ENCODE measurements around the gene EMP2.
"Not testable (repeated sequence)": the region's sequence is repeated elsewhere in the genome, so short reads cannot be mapped to it uniquely, and the experiment has no call there.

EMP2 gene

DNA sequence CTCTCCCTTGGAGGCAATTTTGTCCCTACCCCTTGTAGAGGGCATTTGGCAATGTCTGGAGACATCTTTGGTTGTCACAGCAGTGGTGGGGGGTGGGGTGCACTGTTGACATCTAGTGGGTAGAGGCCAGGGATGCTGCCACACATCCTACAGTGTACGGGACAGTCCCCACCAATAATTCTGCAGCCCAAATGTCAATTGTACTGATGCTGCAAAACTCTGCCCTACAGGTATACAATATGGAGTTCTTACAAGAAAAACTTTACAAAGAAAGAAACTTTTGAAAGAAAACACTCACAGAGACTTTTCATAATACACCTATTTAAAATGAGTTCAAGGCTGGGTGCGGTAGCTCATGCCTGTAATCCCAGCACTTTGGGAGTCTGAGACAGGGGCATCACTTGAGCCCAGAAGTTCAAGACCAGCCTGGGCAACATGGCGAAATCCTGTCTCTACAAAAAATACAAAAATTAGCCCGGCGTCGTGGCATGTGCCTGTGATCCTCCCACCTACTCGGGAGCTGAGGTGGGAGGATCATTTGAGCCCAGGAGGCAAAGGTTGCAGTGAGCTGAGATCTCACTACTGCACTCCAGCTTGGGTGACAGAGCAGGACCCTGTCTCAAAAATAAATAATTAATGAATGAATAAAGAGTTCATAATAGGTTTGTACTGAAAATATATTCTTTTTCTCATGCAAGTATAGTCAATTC lies 59.4 kb downstream of the EMP2 start:
- Histone ChIP-seq H3K9me3 (ENCODE audit: control insufficient read depth, low read length) (no peaks in the 10 kb centered on the region), H3K27ac (ENCODE audit: low read depth, low read length, severe bottlenecking) (no peak overlapping the region), H3K4me3 (ENCODE audit: extremely low read depth, insufficient read depth, low read length, poor library complexity, severe bottlenecking) (no peak overlapping the region), H3K36me3 (ENCODE audit: control insufficient read depth, insufficient read depth, low read length) (no peaks in the 10 kb centered on the region), H3K4me1 (ENCODE audit: control insufficient read depth, insufficient read depth, low read length, poor library complexity, severe bottlenecking) (no peaks in the 10 kb centered on the region)
- 74 to 81% methylated on average over 5 of the region's 7 CpGs for WGBS, 2 experiments (ENCODE audit: insufficient coverage in 2 of 2)

DNA sequence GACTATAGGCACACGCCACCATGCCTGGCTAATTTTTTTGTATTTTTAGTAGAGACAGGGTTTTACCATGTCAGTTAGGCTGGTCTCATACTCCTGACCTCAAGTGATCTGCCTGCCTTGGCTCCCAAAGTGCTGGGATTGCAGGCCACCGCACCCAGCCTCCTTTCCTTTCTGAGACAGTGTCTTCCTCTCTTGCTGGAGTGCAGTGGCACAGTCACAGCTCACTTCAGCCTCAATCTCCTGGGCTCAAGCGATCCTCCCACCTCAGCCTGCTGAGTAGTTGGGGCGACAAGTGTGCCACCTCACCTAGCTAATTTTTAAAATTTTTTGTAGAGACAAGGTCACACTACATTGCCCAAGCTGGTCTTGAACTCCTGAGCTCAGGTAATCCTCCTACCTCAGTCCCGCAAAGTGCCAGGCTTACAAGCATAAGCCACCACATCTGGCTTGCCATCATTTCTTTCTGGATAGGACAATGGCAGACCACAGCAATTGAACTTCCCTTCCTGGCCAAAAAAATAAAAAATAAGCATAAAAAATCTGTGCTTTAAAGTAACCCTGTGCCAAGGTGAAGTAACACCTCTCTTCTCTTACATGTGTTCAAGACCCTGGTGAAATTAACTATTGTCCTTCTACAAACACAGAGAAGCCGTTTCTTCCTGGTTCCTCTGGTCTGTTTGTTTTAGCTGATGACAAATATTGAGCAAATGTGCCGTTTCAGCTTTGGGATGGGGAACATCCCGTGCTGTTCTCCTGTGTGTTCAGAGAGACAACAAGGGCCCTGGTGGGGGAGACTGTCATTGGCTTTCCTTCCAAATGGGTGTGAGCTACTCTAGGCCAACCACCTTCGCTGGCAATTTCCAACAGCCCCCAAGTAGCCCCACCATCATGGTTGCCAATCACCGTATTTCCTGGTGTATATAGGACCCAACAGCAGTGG lies 60.2 kb downstream of the EMP2 start:
- H3K4me1 ChIP-seq (ENCODE audit: control insufficient read depth, insufficient read depth, low read length, poor library complexity, severe bottlenecking) = no peaks in the 10 kb centered on the region
- no peaks in the 10 kb centered on the region for H3K36me3 ChIP-seq (ENCODE audit: control insufficient read depth, insufficient read depth, low read length)
- no peak overlapping the region for H3K27ac ChIP-seq (ENCODE audit: low read depth, low read length, severe bottlenecking)
- 87 to 90% methylated on average over 6 to 9 of the region's 10 CpGs for WGBS, 2 experiments (ENCODE audit: insufficient coverage in 2 of 2)
- H3K4me3 ChIP-seq (ENCODE audit: extremely low read depth, insufficient read depth, low read length, poor library complexity, severe bottlenecking) = no peak overlapping the region
- no peaks in the 10 kb centered on the region for H3K9me3 ChIP-seq (ENCODE audit: control insufficient read depth, low read length)

DNA sequence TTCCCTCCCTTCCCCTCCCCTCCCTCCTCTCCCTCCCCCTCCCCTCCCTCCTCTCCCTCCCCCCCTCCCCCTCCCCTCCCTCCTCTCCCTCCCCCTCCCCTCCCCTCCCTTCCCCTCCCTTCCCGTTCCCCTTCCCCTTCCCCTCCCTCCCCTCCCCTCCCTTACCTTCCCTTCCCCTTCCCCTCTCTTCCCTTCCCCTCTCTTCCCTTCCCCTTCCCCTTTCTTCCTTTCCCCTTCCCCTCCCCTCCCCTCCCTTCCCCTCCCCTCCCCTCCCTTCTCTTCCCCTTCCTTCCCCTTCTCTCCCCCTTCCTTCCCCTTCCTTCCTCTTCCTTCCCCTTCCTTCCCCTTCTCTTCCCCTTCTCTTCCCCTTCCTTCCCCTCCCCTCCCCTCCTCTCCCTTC lies 61.1 kb downstream of the EMP2 start:
- no peak overlapping the region for H3K27ac ChIP-seq (ENCODE audit: low read depth, low read length, severe bottlenecking)
- no peaks in the 10 kb centered on the region for H3K9me3 ChIP-seq (ENCODE audit: control insufficient read depth, low read length)
- no peak overlapping the region for H3K4me3 ChIP-seq (ENCODE audit: extremely low read depth, insufficient read depth, low read length, poor library complexity, severe bottlenecking)
- no peaks in the 10 kb centered on the region for H3K36me3 ChIP-seq (ENCODE audit: control insufficient read depth, insufficient read depth, low read length)
- no CpG with 5 or more reads among the region's 1 CpG for WGBS, 2 experiments (ENCODE audit: insufficient coverage in 2 of 2)
- H3K4me1 ChIP-seq (ENCODE audit: control insufficient read depth, insufficient read depth, low read length, poor library complexity, severe bottlenecking) = no peaks in the 10 kb centered on the region

DNA sequence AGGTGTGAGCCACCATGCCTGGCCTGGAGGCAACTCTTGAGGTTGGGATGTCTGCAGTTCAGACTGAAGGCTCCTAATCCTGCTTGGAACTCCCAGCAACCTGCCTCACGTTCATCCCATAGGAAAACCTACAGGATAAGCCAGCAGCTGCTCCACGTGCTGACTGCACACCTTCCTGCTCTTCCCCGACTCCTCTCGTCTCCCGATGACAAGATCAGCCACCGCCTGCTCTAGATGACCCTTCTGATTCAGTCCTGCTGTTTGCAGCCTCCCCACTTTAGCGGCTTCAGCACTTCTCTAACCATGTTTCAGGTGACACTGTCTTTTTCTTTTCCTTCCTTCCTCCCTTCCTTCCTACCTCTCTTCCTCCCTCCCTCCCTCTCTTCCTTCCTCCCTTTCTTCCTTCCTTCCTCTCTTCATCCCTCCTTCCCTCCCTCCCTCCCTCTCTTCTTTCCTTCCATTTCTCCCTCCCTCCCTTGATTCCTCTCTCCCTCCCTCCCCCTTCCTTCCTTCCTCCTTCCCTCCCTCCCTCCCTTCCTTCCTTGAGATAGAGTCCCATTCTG lies 61.8 kb downstream of the EMP2 start:
- Histone ChIP-seq H3K27ac (ENCODE audit: low read depth, low read length, severe bottlenecking) (no peak overlapping the region), H3K9me3 (ENCODE audit: control insufficient read depth, low read length) (no peaks in the 10 kb centered on the region), H3K4me3 (ENCODE audit: extremely low read depth, insufficient read depth, low read length, poor library complexity, severe bottlenecking) (no peak overlapping the region), H3K36me3 (ENCODE audit: control insufficient read depth, insufficient read depth, low read length) (no peaks in the 10 kb centered on the region), H3K4me1 (ENCODE audit: control insufficient read depth, insufficient read depth, low read length, poor library complexity, severe bottlenecking) (no peaks in the 10 kb centered on the region)
- 91 to 92% methylated on average over 7 of the region's 7 CpGs for WGBS, 2 experiments (ENCODE audit: insufficient coverage in 2 of 2)

DNA sequence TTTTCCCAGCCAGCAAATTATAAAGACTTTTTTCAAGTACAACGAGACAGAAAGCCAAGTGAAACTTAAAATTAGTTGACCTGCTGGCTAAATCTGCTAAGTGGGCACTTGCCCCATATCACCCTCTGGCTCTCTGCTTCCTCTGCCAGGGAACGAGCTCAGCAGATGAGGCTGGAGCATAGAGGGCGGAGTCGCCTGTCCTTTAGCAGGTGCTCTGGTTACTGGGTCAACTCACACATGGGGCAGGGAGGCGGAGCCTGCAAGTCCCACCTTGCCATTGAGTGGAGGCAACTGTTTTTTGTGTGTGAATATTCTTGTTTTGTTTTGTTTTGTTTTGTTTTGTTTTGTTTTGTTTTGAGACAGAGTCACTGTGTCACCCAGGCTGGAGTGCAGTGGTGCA lies 62.5 kb downstream of the EMP2 start:
- Histone ChIP-seq H3K27ac (ENCODE audit: low read depth, low read length, severe bottlenecking) (no peak overlapping the region), H3K4me1 (ENCODE audit: control insufficient read depth, insufficient read depth, low read length, poor library complexity, severe bottlenecking) (no peaks in the 10 kb centered on the region), H3K9me3 (ENCODE audit: control insufficient read depth, low read length) (no peaks in the 10 kb centered on the region), H3K36me3 (ENCODE audit: control insufficient read depth, insufficient read depth, low read length) (no peaks in the 10 kb centered on the region), H3K4me3 (ENCODE audit: extremely low read depth, insufficient read depth, low read length, poor library complexity, severe bottlenecking) (no peak overlapping the region)
- 87 to 100% methylated on average over 1 to 5 of the region's 5 CpGs for WGBS, 2 experiments (ENCODE audit: insufficient coverage in 2 of 2)

DNA sequence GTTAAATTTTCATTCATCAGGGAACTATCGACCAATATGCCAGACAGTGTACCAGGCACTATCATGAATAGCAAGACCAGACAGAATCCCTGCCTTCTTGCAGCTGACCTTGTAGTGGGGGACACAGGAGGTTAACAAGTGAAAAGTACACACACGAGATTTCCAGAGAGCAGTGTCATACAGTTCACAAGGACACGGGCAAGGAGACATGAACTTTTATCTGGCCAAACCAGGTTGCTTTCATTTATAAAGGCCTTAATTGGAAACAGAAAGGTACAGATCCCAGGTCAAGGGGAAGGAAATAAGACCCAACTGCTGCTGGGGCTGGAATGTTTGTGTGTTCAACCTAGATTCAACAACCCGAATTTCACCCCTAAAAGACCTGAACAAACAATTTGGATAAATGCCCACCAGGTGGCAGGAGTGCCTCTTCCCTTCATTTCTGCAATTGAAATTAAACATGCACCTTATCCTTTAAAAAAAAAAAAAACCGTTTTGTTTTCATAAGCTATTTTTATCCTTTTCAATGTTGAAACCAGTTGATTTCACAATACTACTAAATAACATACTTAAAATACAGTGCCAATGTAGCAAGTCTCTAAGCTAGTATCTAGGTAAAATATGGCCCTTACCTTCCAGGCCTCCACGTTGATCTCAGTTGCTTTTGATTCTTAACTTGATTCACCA lies 65.9 kb downstream of the EMP2 start:
- Histone ChIP-seq H3K4me1 (ENCODE audit: control insufficient read depth, insufficient read depth, low read length, poor library complexity, severe bottlenecking) (no peaks in the 10 kb centered on the region), H3K4me3 (ENCODE audit: extremely low read depth, insufficient read depth, low read length, poor library complexity, severe bottlenecking) (no peak overlapping the region), H3K27ac (ENCODE audit: low read depth, low read length, severe bottlenecking) (no peak overlapping the region), H3K36me3 (ENCODE audit: control insufficient read depth, insufficient read depth, low read length) (no peaks in the 10 kb centered on the region), H3K9me3 (ENCODE audit: control insufficient read depth, low read length) (no peaks in the 10 kb centered on the region)
- WGBS, 2 experiments (ENCODE audit: insufficient coverage in 2 of 2) = 72 to 85% methylated on average over 3 to 4 of the region's 6 CpGs

DNA sequence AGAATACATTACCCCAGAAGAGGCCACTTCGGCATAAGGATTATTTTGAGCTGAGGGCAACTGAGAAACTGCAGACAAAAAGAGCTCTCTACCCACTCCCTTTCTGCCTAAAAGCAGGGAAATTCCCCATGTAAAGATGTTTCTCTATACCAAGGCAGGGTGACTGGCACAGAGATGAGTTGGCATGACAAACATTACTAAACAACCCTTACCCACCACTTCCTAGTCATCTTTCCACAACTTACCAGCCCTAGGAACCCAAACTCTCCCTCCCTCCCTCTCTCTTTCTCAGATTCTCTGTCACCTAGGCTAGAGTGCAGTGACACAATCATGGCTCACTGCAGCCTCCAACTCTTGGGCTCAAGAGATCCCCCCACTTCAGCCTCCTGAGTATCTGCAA lies 68.6 kb downstream of the EMP2 start:
- H3K36me3 ChIP-seq (ENCODE audit: control insufficient read depth, insufficient read depth, low read length) = no peaks in the 10 kb centered on the region
- H3K4me3 ChIP-seq (ENCODE audit: extremely low read depth, insufficient read depth, low read length, poor library complexity, severe bottlenecking) = no peak overlapping the region
- no peak overlapping the region for H3K27ac ChIP-seq (ENCODE audit: low read depth, low read length, severe bottlenecking)
- no peaks in the 10 kb centered on the region for H3K4me1 ChIP-seq (ENCODE audit: control insufficient read depth, insufficient read depth, low read length, poor library complexity, severe bottlenecking)
- H3K9me3 ChIP-seq (ENCODE audit: control insufficient read depth, low read length) = no peaks in the 10 kb centered on the region
- no CpG with 5 or more reads among the region's 1 CpG for WGBS, 2 experiments (ENCODE audit: insufficient coverage in 2 of 2)

DNA sequence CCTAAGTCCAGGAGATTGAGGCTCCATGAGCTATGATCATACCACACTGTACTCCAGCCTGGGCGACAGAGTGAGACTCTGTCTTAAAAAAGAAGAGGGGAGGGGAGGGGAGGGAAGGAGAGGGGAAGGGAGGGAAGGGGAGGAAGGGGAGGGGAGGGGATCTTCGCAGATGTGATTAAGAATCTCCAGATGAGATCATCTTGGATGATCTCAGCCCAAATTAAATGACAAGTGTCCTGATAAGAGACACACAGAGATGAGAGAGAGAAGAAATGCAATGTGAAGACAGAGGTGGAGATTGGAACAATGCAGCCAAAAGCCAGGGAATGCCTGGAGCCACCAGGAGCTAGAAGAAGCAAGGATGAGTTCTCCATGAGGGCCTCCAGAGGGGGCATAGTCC lies 70.1 kb downstream of the EMP2 start:
- Histone ChIP-seq H3K36me3 (ENCODE audit: control insufficient read depth, insufficient read depth, low read length) (no peaks in the 10 kb centered on the region), H3K4me3 (ENCODE audit: extremely low read depth, insufficient read depth, low read length, poor library complexity, severe bottlenecking) (no peak overlapping the region), H3K4me1 (ENCODE audit: control insufficient read depth, insufficient read depth, low read length, poor library complexity, severe bottlenecking) (no peaks in the 10 kb centered on the region), H3K9me3 (ENCODE audit: control insufficient read depth, low read length) (no peaks in the 10 kb centered on the region), H3K27ac (ENCODE audit: low read depth, low read length, severe bottlenecking) (no peak overlapping the region)
- 56 to 83% methylated on average over 1 of the region's 2 CpGs for WGBS, 2 experiments (ENCODE audit: insufficient coverage in 2 of 2)

DNA sequence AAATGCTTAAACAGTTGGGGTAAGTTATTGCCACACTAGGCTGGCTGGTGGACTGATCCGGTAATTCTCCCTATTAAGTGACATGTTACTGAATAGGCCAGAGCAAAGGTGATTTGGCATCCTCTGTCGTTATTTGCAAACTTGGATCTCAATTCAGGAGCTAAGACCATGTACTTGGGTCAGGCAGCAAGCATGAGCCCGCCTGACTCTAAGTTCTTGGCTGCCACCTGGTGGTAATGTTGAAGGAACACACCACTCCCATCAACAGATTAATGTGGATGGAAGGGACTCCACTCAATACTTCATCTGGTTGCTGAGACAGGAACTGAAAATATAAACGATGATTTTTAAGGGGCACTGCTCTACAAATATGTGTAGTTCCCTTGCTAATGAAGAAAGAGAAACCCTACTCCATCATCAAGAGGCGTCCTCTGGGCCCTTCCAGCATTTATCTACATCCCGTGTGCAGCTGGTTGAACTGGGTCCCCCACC lies 70.8 kb downstream of the EMP2 start:
- no peaks in the 10 kb centered on the region for H3K36me3 ChIP-seq (ENCODE audit: control insufficient read depth, insufficient read depth, low read length)

DNA sequence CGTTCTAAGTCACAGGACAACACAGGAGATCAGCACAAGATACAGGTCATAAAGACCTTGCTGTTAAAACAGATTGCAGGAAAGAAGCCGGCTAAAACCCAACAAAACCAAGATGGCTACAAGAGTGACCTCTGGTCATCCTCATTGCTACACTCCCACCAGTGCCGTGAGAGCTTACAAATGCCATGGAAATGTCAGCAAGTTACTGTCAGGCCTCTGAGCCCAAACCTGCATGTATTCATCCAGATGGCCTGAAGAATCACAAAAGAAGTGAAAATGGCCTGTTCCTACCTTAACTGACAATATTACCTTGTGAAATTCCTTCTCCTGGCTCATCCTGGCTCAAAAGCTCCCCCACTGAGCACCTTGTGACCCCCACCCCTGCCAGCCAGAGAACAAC lies 75.1 kb downstream of the EMP2 start:
- not testable (repeated sequence) for H3K4me3 ChIP-seq (ENCODE audit: extremely low read depth, insufficient read depth, low read length, poor library complexity, severe bottlenecking); H3K36me3 ChIP-seq (ENCODE audit: control insufficient read depth, insufficient read depth, low read length); H3K27ac ChIP-seq (ENCODE audit: low read depth, low read length, severe bottlenecking); H3K4me1 ChIP-seq (ENCODE audit: control insufficient read depth, insufficient read depth, low read length, poor library complexity, severe bottlenecking); H3K9me3 ChIP-seq (ENCODE audit: control insufficient read depth, low read length)
- 72 to 76% methylated on average over 3 of the region's 3 CpGs for WGBS, 2 experiments (ENCODE audit: insufficient coverage in 2 of 2)

More for the DNA sequence above, 70.8 kb downstream of the EMP2 start:
- Histone ChIP-seq H3K4me3 (ENCODE audit: extremely low read depth, insufficient read depth, low read length, poor library complexity, severe bottlenecking) (no peak overlapping the region), H3K4me1 (ENCODE audit: control insufficient read depth, insufficient read depth, low read length, poor library complexity, severe bottlenecking) (no peaks in the 10 kb centered on the region), H3K9me3 (ENCODE audit: control insufficient read depth, low read length) (no peaks in the 10 kb centered on the region), H3K27ac (ENCODE audit: low read depth, low read length, severe bottlenecking) (no peak overlapping the region)
- 14 to 31% methylated on average over 3 of the region's 6 CpGs for WGBS, 2 experiments (ENCODE audit: insufficient coverage in 2 of 2)
